OCI-LY1 (cell line): ENCODE results near the gene NPEPPS.
A peak's percentile ranks its signal among the peaks of the same experiment; 100 is the strongest.

ENCODE experiments used
- H2AFZ ChIP-seq: fragments of 200-600 bp; sonication (generic), shearing (Covaris generic); 2 replicates; pipeline ENCODE4 v1.6.0; 2014; ENCODE audit warnings: antibody characterized with exemption, mild to moderate bottlenecking, low read length
- H3F3A ChIP-seq: fragments of 200-600 bp; sonication (generic), shearing (Covaris generic); 2 replicates; pipeline ENCODE4 v1.6.0; 2014; ENCODE audit warnings: mild to moderate bottlenecking, antibody characterized with exemption, low read length, moderate library complexity; ENCODE audit not compliant: insufficient read depth
- H3K27ac ChIP-seq: fragments of 200-600 bp; sonication (generic); 2 replicates; pipeline ENCODE4 v1.5.1; 2014; ENCODE audit warnings: low read length, mixed run types, mild to moderate bottlenecking, low read depth; ENCODE audit not compliant: poor library complexity, severe bottlenecking
- H3K27me3 ChIP-seq: fragments of 200-600 bp; sonication (generic); 2 replicates; pipeline ENCODE4 v1.6.0; 2014; ENCODE audit warnings: antibody characterized with exemption, mild to moderate bottlenecking, low read length, moderate library complexity; ENCODE audit not compliant: insufficient read depth
- H3K36me3 ChIP-seq: fragments of 200-600 bp; sonication (generic); 2 replicates; pipeline ENCODE4 v1.6.1; 2014; ENCODE audit warnings: mild to moderate bottlenecking, antibody characterized with exemption, low read length, moderate library complexity, mixed read lengths; ENCODE audit not compliant: insufficient read depth
- H3K4me1 ChIP-seq: fragments of 200-600 bp; sonication (generic); 2 replicates; pipeline ENCODE4 v1.5.1; 2014; ENCODE audit warnings: mild to moderate bottlenecking, low read length, moderate library complexity; ENCODE audit not compliant: insufficient read depth, severe bottlenecking
- H3K4me2 ChIP-seq: fragments of 200-600 bp; sonication (generic), shearing (Covaris generic); 2 replicates; pipeline ENCODE4 v1.6.1; 2014; ENCODE audit warnings: low read length
- H3K4me3 ChIP-seq: fragments of 200-600 bp; sonication (generic); 2 replicates; pipeline ENCODE4 v1.5.1; 2014; ENCODE audit warnings: low read length, low read depth, mild to moderate bottlenecking, mixed read lengths; ENCODE audit not compliant: poor library complexity, severe bottlenecking
- H3K79me2 ChIP-seq: fragments of 200-600 bp; shearing (Covaris generic); 2 replicates; pipeline ENCODE4 v1.6.1; 2016; ENCODE audit warnings: mixed run types, low read length, mixed read lengths; ENCODE audit not compliant: insufficient read depth
- H3K9ac ChIP-seq: fragments of 200-600 bp; sonication (generic), shearing (Covaris generic); 2 replicates; pipeline ENCODE4 v1.6.1; 2014; ENCODE audit warnings: mild to moderate bottlenecking, low read length, mixed read lengths
- H3K9me2 ChIP-seq: fragments of 200-600 bp; sonication (generic), shearing (Covaris generic); 2 replicates; pipeline ENCODE4 v1.6.1; 2014; ENCODE audit warnings: low read depth, mild to moderate bottlenecking, low read length, mixed read lengths
- H3K9me3 ChIP-seq: fragments of 200-600 bp; shearing (Covaris generic); 2 replicates; pipeline ENCODE4 v1.6.1; 2014; ENCODE audit warnings: low read length, mixed read lengths
- H4K20me1 ChIP-seq: fragments of 200-600 bp; sonication (generic), shearing (Covaris generic); 2 replicates; pipeline ENCODE4 v1.6.0; 2016; ENCODE audit warnings: mild to moderate bottlenecking, low read length; ENCODE audit not compliant: insufficient read depth
- CTCF ChIP-seq: fragments of 200-600 bp; sonication (generic), shearing (Covaris generic); IDR thresholded peaks from 2 replicates; pipeline ENCODE4 v1.5.1; 2017; ENCODE audit warnings: mild to moderate bottlenecking, antibody characterized with exemption, low read length, moderate library complexity, mixed read lengths
- EZH2 ChIP-seq: fragments of 200-600 bp; sonication (generic), shearing (Covaris generic); IDR thresholded peaks from 2 replicates; pipeline ENCODE4 v1.8.0; 2017; ENCODE audit warnings: borderline replicate concordance, mixed run types, mild to moderate bottlenecking, antibody characterized with exemption, low read length, moderate library complexity, mixed read lengths

The NPEPPS gene

DNA sequence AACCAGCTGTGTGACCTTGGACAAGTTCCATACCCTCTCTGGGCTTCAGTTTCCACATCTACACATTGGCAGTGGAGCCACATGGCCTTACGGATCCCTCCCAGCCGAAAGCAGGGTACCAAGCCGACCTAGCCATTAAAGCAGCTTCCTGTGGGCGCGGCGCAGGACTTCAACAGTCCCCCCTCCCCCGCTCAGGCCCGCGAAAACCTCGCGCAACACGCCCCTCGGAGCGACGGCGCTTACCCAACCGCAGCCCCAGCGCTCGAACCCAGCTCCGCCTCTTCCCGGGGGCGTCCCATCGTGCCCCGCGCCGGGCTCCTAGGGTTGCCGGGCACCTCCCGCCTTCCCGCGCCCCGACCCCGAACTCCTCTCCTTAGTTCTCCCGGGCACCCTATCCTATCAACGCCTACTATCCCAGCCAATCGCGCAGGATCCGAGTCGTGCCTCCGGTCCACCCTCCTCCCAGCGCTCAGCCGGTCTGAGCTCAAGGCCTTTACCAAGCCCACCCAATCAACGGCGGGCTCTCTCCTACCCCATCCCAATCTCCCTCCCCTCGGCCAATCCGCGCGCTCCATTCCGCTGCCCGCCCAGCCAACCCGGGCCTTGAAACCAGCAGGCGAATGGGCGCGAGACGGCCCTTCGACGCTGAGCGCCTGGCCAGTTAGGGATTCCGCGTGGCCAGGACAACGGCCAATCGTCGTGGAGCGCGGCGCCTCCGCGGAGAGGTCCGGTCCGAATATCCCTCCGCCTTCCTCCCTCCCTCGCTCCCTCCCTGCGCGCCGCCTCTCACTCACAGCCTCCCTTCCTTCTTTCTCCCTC, 118.5 kb downstream of the NPEPPS start, which contains the start of gene KPNB1:
TSS of gene KPNB1 (plus strand) at position 767 of the 819 bp plus-strand sequence. CDS start 326 bp downstream, outside the sequence.
- peaks cover 33% of the 10 kb centered on the region for H3K79me2 ChIP-seq
- peaks cover 37% of the 10 kb centered on the region for H3K36me3 ChIP-seq
- H3K4me3 ChIP-seq = peak within 1 kb of the TSS; percentile 78
- peak within 1 kb of the TSS; percentile 90 for H3K27ac ChIP-seq
- H4K20me1 ChIP-seq = no peaks in the 10 kb centered on the region
- peak within 1 kb of the TSS; percentile 97 for H3K9ac ChIP-seq
- H3K4me1 ChIP-seq = peaks cover 47% of the 10 kb centered on the region
- H3K4me2 ChIP-seq = peak within 1 kb of the TSS; percentile 88
- no peaks in the 10 kb centered on the region for H3F3A ChIP-seq
- TF ChIP-seq EZH2 (no peak), CTCF (no peak)
- no peaks in the 10 kb centered on the region for H3K9me3 ChIP-seq
- no peak within 1 kb of the TSS for H2AFZ ChIP-seq
- H3K27me3 ChIP-seq = no peaks in the 10 kb centered on the region
- H3K9me2 ChIP-seq = no peaks in the 10 kb centered on the region

DNA sequence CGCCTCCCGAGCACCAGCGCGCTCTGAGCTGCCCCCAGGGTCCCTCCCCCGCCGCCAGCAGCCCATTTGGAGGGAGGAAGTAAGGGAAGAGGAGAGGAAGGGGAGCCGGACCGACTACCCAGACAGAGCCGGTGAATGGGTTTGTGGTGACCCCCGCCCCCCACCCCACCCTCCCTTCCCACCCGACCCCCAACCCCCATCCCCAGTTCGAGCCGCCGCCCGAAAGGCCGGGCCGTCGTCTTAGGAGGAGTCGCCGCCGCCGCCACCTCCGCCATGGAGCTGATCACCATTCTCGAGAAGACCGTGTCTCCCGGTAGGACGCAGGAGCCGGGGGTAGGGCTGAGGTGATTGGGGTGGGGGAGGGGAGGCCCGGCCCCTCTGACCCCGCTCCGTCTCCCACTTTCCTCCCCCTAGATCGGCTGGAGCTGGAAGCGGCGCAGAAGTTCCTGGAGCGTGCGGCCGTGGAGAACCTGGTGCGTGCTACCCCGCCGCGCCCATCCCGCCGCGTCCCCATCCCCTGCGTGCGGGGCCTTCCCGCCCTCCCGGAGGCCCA, 119.1 kb downstream of the NPEPPS start:
- H3K27ac ChIP-seq = peak overlapping the region; percentile 90
- peak overlapping the region; percentile 38; the same call in 1 of the 2 replicates for H3K4me2 ChIP-seq
- TF ChIP-seq EZH2 = no peak
- TF ChIP-seq CTCF = no peak
- H4K20me1 ChIP-seq = no peaks in the 10 kb centered on the region
- no peaks in the 10 kb centered on the region for H3K9me3 ChIP-seq
- no peaks in the 10 kb centered on the region for H3F3A ChIP-seq
- peak overlapping the region; percentile 78 for H3K4me3 ChIP-seq
- H2AFZ ChIP-seq = no peak overlapping the region
- peaks cover 43% of the 10 kb centered on the region for H3K36me3 ChIP-seq
- H3K27me3 ChIP-seq = no peaks in the 10 kb centered on the region
- peaks cover 40% of the 10 kb centered on the region for H3K79me2 ChIP-seq
- H3K9me2 ChIP-seq = no peaks in the 10 kb centered on the region
- H3K9ac ChIP-seq = peak overlapping the region; percentile 81
- peaks cover 54% of the 10 kb centered on the region for H3K4me1 ChIP-seq

GRCh38 chr17:47650525-47651522, 119.9 kb downstream of the NPEPPS start:
- Histone ChIP-seq H3K27me3 (no peaks in the 10 kb centered on the region), H4K20me1 (no peaks in the 10 kb centered on the region), H3K27ac (peak overlapping the region; percentile 61), H3K36me3 (peaks cover 51% of the 10 kb centered on the region), H3K4me1 (peaks cover 54% of the 10 kb centered on the region), H3F3A (no peaks in the 10 kb centered on the region), H2AFZ (no peak overlapping the region), H3K4me2 (peak overlapping the region; percentile 81), H3K4me3 (peak overlapping the region; percentile 78), H3K9me2 (no peaks in the 10 kb centered on the region), H3K79me2 (peaks cover 48% of the 10 kb centered on the region), H3K9me3 (no peaks in the 10 kb centered on the region), H3K9ac (peak overlapping the region; percentile 93)
- TF ChIP-seq EZH2 = no peak
- TF ChIP-seq CTCF = no peak
